ENCODE results near the gene LRR1. TPM values are rescaled to one million over a fixed set of nuclear protein-coding genes. Genes with fewer than 3 reads are reported as not detected.
A peak's percentile ranks its signal among the peaks of the same experiment; 100 is the strongest.
"Not testable (repeated sequence)": the region's sequence is repeated elsewhere in the genome, so short reads cannot be mapped to it uniquely, and the experiment has no call there.

The LRR1 gene, protein sequence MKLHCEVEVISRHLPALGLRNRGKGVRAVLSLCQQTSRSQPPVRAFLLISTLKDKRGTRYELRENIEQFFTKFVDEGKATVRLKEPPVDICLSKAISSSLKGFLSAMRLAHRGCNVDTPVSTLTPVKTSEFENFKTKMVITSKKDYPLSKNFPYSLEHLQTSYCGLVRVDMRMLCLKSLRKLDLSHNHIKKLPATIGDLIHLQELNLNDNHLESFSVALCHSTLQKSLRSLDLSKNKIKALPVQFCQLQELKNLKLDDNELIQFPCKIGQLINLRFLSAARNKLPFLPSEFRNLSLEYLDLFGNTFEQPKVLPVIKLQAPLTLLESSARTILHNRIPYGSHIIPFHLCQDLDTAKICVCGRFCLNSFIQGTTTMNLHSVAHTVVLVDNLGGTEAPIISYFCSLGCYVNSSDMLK
- total RNA-seq: 6.2 TPM

DNA sequence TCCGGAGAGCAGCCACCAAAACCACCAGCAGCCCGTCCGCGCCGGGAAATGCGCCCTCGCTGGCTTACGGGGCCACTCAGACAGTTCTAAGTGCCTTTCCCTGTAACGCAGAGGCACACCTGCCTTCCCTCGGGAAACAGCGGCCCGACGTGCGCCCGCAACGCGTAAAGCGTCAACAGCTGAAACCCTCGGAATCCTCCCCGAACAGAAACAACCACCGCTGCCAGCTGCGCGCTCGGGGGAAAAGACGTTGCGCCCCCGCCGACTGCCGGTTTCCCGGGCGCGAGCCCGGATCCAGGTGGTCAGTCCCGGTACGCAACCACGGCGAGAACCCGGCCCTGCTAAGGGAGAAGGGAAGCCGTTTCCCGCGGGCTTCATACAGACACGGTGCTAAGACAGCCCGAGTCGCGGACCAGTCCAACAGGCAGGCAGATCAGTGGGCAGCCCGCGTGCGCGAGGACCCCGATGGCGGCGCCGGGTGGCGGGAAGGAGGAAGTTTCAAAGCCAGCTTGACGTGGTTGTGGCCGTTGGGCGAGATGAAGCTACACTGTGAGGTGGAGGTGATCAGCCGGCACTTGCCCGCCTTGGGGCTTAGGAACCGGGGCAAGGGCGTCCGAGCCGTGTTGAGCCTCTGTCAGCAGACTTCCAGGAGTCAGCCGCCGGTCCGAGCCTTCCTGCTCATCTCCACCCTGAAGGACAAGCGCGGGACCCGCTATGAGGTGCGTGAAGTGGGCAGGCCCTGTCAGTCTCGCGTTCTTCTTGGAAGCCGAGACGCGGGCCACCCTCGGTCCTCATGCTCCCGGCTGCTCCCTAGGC lies at the start of gene LRR1:
LRR1 (plus strand) TSS at position 456 of the 816 bp plus-strand sequence; CDS start at position 537, 81 bp downstream.
- peak; percentile 86 for DNase-seq

DNA sequence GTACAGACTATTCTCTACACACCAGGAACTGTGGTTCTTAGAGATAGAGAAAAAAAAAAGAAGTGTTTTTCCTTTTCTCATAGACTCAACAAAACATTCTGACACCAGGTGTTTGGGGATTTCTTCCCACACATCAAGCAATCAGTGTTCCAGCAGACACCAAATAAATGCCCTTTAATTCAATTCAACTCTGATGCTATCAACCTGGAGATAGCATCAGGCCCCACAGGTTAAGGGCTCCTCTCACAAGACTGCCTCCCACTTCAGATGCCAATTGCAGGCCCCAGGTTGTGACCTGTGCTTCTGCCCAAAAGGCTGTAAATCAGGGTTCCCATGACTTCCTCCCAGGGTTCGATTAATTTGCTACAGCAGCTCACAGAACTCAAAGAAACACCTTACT lies 49.3 kb upstream of the LRR1 start:
- no peak for DNase-seq

DNA sequence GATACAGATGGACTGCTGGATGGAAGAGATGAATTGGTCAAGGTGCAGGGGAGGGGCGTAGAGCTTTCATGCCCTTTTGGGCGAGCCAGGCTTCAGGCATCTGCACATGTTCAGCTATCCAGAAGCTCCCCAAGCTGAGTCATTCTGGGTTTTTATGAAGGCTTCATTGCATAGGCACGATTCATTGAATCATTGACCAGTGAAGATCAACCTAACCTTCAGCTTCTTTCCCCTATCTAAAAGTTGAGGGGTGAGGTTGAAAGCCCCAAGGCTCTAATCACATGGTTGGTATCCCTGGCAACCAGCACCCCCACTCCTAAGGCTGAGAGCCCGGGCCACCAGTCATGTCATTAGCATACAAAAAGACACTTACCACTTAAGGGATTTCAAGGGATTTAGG lies 48.9 kb upstream of the LRR1 start:
- no peak for DNase-seq

DNA sequence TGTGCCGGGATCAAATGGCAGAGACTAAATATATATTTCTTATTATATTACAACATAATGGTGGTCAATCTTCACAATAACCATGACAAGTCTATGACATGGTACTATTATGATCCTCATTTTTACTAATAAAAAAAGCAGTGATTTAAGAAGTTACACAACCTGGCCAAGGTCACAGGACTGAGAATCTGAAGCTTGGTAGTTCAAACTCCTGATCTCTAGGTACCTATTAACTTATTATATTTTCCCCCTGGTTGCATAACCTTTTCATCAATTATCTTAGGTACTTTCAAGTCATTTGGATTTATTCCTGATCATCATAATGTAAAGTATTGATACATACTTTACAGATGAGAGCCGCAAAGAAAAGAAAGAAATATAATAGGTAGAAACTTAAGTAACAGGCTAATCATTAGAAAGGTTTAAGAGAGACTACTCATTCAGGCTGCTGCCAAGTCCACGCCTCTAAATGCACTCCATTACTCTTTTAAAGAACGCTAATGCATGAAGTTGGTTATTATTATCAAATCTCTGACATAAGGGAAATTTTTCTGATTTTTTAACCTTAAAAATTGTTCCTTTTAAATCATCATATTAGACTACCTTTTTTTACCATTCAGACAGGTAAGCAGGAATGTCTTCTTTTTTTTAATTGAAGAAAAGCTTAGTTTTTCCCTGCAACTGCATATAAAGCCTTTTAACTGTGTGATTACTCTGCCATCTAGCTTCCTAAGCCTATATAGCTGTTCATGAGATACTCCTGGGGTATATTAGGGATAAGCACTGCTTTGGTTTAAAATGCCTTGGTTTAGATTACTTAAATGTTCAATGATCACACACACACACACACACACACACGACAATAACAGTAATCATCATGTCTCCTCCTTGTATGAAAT lies 48.2 kb upstream of the LRR1 start:
- DNase-seq: no peak

DNA sequence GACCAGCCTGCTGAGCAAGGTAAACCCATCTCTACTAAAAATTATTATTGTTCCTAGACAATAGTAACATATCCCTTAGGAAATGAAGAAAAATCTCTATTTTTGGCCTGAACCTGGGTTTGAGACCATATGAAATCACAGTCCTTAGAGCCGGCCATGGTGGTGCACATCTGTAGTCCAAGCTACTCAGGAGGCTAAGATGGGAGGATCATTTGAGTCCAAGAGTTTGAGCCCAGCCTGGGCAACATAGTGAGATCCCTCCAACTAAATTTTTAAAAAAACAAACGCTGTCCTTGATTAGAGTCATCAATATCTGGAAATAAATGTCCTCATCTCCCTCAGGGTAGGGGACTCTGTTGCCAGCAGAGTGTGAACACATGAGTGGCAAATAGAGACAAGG lies 47.2 kb upstream of the LRR1 start:
- no peak for DNase-seq

DNA sequence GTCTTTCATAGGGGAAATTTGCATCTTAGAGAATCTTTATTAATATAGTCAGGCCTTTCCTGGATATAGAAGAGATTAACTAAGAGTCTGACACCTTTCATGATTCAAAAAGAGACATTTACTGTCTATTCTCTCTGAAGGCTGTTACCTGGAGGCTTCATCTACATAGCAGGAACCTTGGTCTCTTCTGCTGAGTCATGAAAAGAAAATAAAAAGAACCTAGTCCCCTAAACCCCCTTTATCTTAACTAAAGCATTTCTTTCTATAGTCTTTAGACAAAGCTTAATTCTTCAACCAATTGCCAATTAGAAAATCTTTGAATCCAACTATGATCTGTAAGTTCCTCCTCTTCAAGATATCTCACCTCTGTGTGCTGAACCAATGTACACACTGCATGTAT lies 45.6 kb upstream of the LRR1 start:
- no peak for DNase-seq

DNA sequence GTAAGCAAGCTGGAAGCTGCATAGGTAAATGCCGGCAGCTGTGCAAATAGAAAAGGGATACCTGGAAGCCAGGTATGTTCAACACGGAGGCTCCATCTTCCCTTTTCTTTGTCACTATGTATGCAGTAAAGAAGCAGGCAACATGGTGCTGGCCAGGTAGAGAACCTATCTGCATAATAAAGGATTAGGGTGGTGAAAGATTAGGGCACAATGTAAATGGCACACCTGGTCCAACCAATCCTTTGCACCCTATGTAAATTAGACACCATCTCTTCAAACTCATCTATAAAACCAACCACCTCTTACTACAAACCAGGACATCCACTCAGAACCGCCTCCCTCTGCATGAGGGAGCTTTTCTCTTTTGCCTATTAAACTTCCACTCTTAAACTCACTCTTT lies 44.8 kb upstream of the LRR1 start:
- no peak for DNase-seq

DNA sequence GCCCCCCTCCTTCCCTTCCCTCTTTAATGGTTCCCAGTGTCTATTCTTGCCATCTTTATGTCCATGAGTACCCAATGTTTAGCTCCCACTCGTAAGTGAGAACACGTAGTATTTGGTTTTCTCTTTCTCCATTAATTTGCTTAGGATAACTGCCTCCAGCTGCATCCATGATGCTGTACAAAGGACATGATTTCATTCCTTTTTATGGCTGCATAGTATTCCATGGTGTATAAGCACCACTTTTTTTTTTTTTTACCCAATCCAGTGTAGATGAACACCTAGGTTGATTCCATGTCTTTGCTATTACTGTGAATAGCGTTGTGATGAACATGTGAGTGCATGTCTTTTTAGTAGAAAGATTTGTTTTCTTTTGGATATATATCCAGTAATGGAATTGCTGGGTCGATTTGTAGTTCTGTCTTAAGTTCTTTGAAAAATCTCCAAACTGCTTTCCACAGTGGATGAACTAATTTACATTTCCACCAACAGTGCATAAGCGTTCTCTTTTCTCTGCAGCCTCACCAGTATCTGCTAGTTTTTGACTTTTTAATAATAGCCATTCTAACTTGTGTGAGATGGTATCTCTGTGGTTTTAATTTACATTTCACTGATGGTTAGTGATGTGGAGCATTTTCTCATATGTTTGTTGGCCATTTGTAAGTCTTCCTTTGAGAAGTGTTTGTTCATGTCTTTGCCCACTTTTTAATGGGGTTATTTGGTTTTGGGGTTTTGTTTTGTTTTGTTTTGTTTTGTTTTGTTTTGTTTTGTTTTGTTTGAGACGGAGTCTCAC lies 38.6 kb upstream of the LRR1 start:
- no peak for DNase-seq

DNA sequence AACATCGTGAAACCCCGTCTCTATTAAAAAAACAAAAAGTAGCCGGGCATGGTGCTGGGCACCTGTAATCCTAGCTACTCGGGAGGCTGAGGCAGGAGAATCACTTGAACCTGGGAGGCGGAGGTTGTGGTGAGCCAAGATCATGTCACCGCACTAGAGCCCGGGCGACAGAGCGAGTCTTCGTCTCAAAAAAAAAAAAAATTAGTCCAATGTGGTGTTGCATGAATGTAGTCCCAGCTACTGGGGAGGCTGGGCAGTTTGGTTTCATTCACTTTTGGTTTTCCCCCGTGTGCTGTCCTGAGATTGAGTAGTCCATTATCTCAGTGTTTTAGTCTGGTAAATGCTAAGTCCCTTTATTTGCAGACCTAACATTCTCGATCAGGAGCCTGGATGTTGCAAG lies 32.0 kb upstream of the LRR1 start:
- no peak for DNase-seq

DNA sequence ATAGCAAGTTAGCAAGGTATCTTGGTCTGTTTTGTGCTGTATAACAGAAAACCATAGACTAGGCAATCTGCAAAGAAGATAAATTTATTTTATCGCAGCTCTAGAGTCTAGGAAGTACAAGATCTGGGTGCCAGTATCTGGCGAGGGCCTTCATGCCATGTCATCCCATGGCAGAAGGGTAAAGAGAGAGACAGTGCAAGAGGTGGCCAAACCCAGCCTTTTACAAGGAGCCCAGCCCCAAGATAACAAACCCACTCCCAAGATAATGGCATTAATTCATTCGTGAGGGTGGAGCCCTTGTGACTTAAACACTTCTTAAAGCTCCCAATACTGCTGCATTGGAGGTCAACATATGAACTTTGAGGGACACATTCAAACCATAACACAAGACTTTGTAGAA lies 29.5 kb upstream of the LRR1 start:
- no peak for DNase-seq

DNA sequence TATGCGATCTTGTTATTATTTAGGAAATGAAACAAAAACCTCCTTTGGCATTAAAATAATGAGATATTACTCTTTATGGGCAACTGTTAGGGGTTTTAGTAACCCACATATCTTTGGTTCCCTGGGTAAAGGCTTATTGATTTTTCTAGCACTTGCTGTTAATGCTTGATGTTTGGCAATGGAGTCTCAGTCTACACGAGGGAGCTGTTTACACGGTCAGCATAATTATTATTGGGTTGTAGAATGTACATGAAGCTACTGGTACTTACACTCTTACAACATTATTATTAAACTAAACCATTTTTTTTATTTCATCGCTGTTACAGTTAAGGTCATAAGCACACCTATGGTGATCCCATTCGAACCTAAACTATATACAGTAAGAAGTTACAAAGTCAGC lies 24.7 kb upstream of the LRR1 start:
- DNase-seq: no peak

DNA sequence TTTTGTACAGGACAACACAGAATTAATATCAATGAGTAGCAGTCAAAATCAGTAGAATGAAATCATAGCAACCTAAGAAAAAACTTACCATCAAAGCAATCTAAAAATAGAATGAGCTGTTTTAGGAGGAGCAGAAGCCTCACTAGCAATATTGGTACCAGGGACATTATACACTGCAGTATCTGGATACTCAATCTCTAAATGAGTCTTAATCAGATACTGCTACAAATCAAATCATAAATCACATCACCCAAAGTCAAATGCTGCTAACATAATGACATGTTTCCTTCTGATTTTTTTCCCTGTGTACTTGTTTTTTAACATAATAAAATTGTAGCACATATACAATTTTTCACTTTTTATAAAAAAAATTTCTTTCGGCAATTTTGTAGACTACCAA lies 20.6 kb upstream of the LRR1 start:
- DNase-seq: no peak

DNA sequence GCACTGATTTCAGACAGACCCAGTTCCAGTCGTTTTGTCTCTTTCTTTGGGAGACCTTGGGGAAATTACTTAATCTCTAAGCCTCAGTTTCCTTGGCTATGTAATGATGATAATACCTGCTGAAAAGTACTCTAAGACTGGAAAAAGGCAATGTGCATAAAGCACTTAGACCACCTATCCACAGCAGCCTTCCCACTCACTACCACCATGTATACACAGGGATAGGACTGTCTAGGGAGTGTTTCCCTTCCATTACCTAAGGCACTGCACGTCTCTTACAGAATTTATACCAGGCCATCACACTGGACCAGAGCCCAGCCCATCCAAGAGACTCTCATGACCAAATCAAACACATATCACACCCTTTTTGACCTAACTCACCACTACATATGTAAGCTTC lies 18.9 kb upstream of the LRR1 start:
- no peak for DNase-seq

DNA sequence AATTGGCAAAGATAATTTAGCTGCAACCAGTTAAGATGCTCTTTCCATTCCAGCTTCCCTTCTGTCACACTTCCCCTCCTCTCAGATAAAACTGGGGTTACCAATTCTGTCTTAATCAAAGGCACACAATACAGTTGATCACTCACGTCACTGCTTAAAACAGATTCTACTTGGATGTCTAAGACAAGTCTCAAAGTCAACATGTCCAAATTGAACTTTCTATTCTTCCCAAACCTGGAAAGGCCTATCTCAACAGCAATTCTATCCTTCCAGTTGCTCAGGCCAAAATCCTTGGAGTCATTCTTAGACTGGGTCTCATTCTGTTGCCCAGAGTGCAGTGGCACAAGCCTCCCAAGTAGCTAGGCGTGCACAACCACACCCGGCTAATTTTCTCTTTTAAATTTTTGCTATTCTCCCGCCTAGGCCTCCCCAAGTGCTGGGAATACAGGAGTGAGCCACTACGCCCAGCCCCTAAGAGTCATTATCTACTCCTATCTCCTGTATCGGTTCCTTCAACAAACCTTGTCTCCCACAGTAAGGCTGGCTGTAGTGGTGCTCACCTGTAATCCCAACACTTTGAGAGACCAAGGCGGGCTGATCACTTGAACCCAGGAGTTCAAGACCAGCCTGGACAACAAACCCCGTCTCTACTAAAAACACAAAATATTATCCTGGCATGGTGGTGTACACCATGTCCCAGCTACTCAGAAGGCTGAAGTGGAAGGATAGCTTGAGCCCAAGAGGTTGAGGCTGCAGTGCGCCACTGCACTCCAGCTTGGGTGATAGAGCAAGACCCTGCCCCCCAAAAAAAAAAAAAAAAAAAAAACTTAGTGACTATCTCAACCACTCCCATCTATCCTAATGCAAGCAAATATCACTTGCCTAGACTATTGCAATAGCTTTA lies 17.3 kb upstream of the LRR1 start:
- DNase-seq: no peak

DNA sequence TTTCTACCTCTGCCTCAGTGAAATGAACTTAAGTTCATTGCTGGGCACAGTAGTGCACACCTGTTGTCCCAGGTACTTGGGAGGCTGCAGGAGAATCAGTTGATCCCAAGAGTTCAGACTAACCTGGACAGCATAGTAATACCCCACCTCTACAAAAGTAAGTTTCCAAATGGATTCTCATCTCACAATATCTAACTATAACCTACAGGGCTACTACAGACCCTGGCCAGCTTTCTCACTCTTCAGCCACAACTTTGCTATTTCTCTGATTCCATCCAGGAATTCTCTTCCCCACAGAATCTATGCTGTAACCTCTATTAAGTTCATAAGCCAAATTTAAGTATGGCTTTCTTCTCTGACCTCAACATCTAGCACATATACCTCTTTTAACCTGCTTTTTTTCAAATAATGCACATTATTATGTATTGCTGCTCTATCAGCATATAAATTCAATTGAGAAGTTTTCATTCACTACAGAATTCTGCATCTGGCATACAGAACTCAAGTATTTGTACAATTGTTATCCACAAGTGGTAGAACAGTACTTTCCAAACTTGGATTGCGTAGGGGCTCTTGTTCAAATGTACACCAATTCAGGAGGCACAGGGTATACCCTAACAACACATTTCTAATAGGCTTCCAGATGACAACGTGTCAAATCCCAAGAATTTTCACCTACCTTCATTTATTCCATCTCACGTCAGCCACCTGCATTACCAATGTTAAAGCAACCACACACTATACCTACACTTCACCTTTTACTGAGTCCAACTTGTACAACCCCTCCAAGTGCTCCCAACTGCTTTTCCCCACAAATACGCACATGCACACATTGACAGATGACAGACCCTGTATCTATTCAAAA lies 16.4 kb upstream of the LRR1 start:
- no peak for DNase-seq

DNA sequence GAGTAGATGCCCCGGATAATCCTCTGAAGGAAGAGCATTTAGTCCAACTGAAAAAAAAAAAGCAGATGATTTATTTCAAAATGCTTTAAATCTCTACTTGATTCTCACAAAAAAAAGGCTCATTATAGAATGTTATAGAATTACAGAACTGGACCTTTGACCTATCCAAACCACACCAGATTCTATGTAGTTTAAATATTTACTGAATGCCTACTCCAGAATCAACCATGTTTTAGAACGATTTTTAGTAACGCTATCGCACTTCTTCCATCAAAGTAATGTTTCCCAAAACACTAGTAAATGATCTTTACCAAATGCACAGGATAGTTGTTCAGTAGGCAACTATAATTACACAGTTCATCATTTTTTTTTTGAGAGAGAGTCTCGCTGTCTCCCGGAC lies 15.1 kb upstream of the LRR1 start:
- no peak for DNase-seq

DNA sequence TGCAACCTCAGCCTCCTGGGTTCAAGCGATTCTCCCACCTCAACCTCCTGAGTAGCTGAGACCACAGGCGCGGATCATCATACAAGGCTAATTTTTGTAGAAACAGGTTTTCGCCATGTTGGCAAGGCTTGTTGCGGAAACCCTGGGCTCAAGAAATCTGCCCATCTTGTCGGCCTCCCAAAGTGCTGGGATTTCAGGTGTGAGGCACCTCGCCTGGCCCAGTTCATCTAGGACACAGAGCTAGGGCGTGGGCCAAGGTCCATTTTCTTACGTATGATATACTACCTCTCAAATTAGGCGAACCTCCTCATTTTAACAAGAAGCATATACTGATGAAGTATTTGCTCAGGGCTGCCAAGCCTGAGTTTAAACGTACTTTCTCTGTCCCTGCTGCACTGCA lies 14.7 kb upstream of the LRR1 start:
- DNase-seq: no peak

DNA sequence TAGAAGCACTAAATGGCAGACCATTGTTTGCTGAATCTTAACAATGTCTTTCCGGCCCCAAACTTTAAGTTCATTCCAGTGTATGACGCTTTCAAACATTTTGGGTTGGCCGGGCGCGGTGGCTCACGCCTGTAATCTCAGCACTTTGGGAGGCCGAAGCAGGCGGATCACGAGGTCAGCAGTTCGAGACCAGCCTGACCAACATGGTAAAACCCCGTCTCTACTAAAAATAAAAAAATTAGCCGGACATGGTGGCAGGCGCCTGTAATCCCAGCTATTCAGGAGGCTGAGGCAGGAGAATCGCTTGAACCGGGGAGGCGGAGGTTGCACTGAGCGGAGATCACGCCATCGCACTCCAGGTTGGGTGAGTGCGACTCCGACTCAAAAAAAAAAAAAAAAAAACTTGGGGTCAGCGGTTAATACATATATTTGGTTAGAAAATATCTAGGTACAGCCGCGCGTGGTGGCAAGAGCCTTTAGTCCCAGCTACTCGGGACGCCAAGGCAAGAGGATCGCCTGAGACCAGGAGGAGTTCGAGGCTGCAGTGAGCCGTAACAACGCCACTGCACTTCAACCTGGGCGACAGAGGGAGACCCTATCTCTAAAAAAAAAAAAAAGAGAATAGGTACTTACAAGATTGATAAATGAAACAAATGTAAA lies 13.6 kb upstream of the LRR1 start:
- not testable (repeated sequence) for DNase-seq
